Dedifferentiated amniotic fluid mesenchymal stem cell (primary cell): ENCODE measurements around the gene TSFM.

ENCODE experiments used
- DNase-seq: peaks from one replicate; pipeline ENCODE4 v3.0.0-alpha.2; 2016; ENCODE audit errors: extremely low spot score

The TSFM gene

DNA sequence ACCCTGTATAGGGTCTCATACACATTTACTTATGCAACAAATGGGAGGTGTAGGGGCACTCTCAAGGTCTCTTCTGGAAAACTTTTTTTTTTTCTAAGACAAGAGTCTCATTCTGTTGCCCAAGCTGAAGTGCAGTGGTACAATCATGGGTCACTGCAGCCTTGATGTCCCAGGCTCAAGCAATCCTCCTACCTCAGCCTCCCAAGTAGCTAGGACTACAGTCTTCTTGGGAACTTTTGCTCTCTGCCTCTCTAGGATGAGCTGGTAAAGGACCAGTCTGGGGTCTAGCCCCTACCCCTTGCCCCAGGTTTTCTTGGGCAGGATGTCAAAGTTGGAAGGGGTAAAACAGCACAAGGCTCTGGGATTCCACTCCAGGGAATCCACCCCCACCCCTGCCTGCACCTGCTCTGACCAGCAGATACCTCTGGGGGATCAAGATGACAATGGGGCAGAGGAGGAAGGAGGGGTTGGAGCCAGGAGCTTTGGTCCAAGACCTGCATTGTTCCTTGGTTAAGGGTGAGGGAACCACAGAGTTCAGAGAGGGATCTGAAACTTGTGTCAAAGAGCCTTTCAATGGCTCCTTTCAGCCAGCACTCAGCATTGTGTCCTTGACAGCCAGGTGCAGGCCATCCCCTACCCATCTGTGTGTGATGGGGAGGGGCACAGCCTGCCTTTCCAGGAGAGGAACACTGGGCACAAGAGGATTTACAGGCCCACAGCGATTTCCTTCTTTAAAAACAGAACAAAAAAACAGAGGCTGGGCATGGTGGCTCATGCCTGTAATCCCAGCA, 51.7 kb downstream of the TSFM start:
- DNase-seq, result no peak

GRCh38 chr12:57835366-57836288, 53.0 kb downstream of the TSFM start:
- no peak for DNase-seq

DNA sequence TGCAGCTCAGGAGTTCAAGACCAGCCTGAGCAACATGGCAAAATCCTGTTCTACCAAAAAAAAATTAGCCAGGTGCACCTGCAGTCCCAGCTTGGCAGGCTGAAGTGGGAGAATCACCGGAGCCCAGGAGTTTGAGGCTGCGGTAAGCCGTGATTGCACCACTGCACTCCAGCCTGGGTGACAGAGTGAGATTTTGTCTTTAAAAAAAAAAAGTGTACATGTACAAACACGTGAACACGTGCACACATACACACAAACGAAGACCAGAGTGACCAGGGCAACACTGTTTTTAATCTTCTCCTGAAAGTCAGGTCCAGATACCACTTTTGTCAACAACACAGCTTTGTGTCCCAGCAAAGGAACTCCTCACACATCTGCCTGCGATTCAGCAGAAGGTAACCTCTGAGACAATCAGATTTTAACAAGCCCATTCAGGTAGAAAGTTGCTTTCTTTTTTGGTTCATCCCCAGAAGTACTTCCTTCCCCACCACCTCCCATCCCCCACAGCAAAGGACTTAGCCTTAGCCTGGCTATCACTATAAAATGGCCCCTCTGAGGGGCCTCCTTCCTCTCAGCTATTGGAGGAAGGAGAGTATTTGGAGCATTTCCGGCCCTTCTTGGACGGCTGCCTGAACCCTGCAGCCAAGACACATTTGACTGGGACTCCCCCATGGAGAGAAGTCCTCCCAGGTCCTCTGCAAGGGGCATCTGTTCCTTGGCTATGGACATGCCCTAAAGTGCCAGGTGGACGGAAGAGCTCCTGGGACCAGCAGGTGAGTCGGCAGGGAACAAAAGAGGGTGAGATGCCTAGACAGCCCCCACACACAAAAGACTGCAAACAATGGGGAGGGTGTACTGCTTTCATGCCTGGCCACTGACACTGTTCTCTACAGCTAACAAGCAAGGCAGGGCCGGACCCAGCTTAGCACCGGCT, 54.1 kb downstream of the TSFM start:
- DNase-seq, result peak; percentile 74

- peak; percentile 35 for DNase-seq
Measured at GRCh38 chr12:57837864-57838562, 55.4 kb downstream of the TSFM start.

- no peak for DNase-seq
Measured at GRCh38 chr12:57838594-57839302, 56.2 kb downstream of the TSFM start.

- no peak for DNase-seq
Measured at GRCh38 chr12:57839996-57840395, 57.4 kb downstream of the TSFM start.

DNA sequence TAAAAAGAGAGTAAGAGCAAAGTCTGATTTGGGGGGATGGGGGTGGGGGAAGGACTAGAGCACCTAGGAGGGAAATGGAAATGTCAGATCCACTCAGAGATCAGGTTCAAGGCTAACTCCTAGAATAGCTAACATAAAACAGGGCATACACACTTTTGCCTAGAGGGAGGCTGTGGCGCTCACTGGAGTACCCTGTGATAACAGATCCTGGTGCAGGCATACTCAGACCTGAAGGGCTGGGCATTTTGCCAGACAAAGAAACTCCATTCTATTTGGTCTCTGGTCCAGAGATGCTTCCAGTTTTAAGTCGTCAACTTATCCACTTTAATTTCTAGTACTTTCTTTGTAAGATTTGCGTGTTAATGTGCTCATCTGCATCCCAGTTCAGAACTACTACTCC, 58.1 kb downstream of the TSFM start:
- no peak for DNase-seq

- DNase-seq, result no peak
Measured at GRCh38 chr12:57841445-57841844, 58.9 kb downstream of the TSFM start.

DNA sequence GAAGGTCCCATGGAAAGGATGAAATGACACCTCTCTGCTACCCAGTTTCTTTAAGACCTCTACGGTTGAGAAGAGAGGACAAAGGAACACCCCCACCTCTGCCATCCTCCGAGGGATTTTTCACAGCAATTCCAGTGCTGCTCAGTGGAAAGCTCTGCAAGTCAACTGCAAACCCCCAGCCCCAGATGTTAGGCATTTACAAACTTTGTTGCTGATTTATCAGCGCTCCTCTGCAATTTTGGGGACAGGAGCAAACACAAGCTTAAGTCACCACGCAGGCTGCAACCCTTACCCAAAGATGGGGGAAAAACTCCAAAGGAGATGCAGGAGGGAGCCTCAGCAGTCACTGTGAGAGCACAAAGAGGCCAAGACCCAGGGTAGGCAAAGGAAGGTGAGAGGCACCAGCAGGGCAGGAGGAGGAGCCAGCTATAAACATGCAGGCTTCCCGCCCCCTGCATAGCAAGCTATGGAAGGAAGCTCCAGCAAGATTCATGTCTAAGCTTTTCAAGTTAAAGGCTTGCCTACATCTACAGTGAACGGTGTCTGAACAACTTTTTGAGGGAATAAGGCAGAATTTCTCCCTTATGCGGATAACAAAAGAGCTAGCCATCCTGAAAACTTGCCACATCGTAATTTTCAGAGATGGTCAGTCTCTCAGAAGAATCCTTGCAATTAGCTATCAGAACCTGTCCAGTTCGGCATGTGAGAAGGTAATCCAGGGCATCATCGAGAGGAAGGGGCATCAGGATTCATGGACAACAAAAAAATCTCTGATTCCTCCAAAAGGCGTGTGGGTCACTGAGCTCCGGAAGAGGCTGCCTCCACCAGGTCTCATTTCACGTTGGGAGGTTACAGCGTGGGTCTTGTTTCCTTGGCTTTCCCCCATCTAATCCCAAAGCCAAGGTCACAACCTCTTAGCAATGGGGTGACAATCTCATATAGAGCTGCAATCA, 60.0 kb downstream of the TSFM start:
- DNase-seq, result no peak

- DNase-seq, result peak; percentile 52
Measured at GRCh38 chr12:57844709-57845477, 62.3 kb downstream of the TSFM start.

DNA sequence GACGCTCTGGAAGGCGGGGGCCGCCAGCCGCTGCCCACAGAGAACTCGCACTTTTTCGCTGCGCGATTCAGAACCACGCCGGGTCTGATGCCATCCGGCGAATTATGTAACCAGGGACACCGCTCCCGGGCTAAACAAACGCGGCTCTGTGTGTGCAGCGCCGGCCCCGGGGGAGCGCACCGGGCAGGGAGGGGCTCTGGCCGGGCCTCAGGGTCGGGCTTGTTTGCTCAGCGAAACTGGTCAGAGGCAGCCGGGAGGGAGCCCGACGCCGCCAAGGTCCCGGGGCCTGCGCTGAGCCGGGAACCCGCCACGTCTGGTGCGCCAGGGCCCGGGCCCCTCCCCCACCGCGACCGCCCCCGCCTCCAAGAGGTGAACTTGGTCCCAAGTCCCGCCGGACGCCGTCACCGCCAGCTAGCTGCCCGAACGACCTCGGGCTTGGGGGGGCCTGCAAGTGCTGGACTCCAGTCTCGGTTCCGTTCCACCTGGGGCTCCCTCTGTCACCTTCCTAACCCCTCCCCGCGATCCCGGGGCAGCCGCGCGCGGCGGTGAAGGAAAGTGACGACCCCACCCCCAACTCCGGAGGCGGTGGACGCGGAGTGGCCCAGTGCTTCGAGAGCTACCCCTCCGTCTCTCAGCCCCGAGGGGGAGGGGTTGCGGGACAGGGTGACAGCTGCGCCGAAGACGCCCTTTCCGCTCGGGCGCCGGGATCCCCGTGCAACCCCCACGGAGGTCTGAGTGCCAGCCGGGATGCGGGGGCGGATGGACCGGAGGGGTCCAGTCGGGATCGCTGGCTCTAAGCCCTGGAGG, 63.1 kb downstream of the TSFM start:
- no peak for DNase-seq

- DNase-seq, result no peak
Measured at GRCh38 chr12:57846285-57846576, 63.6 kb downstream of the TSFM start.

GRCh38 chr12:57846577-57847319, 64.2 kb downstream of the TSFM start, which contains the start of gene CTDSP2:
TSS of gene CTDSP2 (minus strand) at chr12:57846729. CDS start at chr12:57846435, 294 bp downstream.
- DNase-seq, result peak; percentile 98
